NCI-H526 (cell line): ENCODE results near the gene TRIP12.
A peak's percentile ranks its signal among the peaks of the same experiment; 100 is the strongest.
"Not testable (repeated sequence)": the region's sequence is repeated elsewhere in the genome, so short reads cannot be mapped to it uniquely, and the experiment has no call there.

Source experiments
- DNase-seq, 2 experiments: peaks; one replicate each; lab custom pipeline; 2025; lab: John Stamatoyannopoulos, UW

TRIP12 gene

DNA sequence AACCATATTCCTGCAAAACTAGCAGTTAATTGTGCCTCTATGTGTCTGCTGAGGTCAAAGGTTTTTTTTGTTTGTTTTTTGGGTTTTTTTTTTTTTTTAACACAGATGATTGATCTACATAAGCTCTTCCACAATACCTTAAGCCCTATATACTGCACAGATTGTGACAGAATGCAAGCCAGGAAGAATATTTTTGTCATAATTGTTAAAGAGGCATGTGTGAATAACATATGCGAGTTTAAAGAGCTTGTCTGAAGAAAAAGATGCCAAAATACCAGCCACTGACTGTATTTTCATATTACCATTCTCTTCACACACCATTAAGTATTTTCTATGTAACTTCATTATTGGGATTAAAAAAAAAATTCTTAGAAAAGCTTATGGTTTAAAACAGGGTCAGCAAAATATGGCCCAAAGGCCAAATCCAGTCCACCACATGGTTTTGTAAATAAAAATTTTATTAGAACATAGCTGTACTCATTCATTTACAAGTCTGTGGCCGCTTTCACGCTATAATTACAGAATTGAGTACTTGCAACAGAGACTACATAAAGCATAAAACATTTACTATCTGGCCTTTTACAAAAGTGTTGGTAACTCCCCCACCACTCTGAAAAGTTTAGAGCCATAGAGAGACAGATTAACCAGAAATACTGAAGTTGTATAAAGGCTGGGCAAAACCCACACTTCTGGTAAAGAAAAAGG lies 89.9 kb downstream of the TRIP12 start:
- DNase-seq: no peak

DNA sequence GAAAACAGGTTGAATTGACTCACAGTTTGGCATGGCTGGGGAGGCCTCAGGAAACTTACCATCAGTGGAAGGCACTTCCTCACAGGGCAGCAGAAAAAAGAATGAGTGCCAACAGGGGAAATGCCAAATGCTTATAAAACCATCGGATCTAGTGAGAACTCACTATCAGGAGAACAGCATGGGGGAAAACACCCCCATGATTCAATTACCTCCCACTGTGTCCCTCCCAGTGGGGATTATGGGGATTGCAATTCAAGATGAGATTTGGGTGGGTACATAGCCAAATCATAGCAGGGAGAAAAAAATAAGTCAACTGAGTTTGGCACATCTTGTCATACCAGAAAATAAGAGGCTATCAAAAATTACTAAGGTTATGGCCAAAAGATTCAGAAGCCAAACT lies 96.3 kb downstream of the TRIP12 start:
- no peak for DNase-seq

DNA sequence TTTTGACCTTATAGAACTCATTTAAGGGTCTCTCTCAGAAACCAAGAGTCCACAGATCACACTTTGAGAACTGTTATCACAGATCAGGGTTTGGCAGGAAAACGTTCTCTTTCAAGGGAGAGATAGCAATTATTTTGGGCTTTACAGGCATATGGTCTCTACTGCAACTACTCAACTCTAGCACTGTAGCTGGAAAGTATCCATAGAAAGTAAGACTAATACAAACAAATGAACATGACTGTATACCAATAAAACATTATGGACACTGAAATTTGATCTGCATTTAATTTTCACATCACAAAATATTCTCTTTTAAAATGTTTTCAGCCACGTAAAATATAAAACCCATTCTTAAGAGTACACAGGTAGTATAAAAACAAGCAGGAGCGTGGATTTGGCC lies 100.5 kb downstream of the TRIP12 start:
- no peak for DNase-seq

DNA sequence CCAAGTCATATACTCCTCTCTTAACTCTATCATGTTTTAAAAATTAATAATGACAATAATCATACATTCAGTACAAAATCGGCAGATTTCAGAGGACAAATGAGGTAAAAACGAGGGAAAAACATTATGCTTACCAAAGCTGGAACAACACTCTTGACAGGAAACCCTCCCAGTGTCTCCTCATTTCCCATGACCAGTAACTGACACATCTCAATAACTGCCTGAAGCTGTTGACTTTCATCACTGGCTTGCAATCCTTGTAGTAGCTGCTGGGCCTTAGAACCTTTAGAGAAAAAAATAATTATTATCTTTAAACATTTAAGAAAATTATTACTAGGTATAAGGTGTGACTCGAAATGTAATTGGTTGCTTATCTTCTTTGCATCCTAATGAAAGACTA lies 103.6 kb downstream of the TRIP12 start:
- no peak for DNase-seq

DNA sequence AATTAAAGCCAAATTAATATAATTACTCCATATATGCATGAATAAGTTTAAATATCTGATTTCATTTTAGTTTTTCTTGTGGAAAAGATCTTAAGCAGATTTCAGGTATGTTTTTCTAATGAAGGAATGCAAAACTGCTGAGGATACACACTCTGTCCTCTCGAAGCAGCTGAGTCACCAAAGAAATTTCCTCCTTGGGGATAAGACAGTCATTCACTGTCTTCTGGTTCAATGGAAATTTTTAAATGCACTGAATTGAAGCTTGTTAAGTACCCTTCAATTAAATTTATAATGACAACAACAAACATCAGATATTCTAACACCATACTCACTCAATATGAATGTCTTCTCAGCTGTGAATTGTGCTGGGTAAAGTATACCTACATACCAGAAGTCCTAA lies 106.0 kb downstream of the TRIP12 start:
- no peak for DNase-seq

DNA sequence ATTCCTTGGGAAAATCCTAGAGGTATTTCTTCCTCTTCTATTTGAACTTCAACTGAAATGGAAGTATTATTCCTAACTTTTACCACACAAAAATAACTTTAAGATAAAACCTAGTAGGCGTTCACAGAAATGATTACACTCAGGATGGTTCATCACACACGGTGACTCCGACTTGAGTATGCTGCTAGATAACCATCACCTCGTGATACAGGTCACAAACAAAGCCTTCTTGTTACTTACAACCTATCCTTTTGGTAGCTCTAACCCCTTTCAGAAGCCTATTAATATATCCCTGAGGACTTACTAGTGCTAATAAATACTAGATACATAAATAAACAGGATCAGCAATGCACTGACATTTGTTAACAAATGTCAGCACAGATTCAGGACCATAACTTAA lies 106.5 kb downstream of the TRIP12 start:
- no peak for DNase-seq

DNA sequence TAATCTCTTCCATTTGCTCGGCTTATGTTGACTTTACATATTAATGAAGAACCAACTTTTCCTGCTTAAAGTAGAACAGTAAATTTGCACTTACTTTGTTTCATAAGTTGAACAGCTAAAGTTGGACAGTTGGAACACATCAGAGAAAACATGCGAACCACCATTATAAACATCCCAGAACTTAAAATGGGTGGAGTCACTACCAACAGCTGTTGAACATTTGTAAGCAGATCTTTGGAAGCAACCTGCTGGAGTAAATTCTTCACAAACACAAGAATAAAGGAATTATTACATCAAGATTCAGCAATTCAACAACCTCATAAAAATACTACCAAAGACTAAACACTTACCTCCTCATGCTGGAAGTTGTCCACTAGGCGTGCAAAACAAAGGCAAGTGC lies 111.0 kb downstream of the TRIP12 start:
- no peak for DNase-seq

DNA sequence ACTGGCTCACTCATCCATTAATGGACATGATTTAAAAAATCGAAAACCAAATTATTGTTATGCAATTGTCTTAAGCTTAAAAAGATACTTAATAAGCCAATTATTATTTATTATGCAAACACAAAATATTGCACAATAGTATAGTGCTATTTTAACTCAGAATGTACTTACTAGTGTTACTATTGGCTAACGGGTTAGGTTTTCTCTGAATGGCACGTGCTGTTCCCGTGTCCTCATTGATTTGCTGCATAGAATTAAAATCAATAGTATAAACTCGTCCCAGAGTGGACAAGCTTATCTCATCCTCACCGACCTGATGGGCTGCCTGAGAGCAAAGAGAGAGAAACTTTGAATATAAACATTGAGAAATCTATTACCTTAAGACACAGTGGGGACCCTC lies 116.2 kb downstream of the TRIP12 start:
- DNase-seq: no peak

DNA sequence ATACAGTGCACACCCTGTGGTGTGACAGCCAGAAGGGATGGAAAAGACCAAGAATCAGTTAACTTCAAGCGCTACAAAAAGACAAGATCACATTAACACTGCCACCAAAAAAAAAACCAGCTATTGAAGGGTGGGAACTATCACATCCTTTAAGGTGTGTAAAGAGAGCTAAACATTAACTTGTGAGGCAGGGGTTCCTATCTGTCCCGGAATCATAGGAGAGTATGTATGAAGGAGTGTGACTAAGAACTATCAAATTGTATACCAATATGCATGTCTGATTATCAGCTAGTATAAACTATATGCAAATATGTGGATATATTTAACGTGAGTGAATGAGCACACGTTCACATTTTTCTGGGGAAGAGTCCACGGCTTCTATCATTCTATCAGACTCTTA lies 119.0 kb downstream of the TRIP12 start:
- no peak for DNase-seq

DNA sequence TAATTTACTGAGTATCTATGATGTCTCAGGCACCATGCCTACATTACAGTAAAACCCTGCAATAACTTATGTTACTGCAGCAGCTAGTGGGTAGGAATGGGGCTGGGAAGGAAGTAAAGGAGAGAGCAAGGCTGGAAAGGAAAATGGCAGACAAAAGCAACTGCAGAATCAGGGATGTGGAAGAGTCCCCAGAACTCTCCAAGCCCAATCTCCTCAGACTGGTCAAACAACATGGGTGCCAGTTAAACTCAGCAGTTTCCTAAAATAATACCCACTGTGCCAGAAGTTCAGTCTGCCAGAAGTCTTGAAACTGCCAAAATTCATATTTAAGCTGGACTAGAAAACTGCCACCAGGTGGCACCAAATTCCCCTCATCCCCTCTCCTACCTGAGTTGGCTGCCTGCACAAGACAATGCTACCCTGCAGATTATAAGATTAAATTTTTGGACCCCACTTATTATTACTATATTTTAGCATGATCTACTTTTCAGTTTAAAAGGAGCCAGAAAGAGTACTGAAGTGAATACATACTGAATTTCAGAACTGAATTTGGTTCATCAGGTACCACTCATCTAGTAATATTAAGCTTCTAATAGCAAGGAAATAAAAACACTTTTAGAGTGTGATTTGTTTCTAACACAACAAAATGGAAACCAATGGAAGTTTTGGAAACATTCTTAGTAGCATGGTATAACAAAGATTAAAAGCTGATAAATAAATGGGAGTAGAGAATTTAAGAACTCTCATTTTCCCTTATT lies 120.6 kb downstream of the TRIP12 start:
- DNase-seq: peak in 1 of 2 experiments; percentile 66

DNA sequence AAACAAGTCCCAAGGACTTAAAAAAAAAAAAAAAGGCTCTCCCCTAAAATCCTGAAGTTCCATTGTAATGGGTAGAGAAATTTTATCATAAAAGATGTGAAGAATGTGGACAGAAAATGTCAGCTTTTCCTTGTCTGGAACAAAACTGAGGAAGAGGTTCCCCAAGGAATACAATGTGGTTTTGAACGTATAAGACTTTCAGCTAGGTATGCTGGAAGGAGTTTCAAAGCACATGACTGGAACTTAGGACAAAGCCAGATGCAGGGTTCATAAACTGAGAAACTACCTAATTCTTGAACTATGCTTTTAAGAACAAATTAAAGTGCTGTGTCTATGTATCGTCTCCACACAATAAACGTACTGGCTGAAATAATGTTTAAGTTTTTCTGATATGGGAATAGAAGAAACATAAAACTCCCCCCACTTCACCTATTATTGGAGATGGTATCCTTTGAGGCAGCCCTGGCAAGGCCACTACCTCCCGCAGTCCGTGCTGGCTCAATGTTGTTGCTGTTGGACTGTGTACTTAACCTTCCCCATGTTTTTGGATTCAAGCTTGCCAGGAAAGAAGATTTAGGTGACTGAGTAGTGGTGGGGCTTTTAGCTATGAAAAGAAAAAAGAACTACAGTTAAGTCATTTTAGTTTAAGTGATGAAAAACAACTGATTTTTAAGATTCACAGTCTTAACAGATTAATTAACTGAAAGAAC lies 123.2 kb downstream of the TRIP12 start:
- no peak for DNase-seq

DNA sequence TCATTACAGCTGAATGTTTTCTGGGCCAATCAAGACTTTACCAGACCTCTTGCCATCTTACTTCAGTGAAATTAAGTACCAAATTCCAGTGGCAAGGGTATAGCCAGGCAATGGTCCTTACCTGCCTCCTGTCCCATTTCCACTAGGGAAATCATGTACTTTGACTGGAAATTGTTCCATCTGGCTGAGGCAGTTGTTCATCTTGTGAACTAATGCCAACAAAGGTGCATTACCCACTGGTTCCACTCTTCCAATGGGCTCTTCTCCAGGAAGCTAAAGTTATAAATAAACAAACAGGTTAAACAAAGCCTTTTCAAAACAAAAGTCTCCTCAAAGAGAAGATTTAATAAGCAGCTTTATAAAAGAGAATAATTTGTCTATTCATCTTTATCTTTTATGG lies 126.8 kb downstream of the TRIP12 start:
- no peak for DNase-seq

DNA sequence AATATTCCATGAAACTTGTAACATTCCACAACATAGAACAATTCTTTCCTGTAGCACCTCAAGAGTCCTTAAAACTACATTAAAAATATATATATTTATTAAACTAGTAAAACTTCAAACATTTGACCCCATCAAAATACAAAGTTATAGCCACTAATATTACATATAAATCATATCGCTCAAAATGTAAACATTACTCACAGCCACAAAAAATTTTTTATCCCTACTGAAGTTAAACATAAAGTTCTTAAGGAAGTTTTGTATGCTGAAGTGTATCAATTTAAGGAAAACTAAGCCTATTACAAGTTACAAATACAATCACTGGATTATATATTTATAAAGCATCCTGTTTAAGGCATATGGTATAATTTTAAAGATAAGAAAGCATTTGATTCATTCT lies 127.2 kb downstream of the TRIP12 start:
- no peak for DNase-seq

DNA sequence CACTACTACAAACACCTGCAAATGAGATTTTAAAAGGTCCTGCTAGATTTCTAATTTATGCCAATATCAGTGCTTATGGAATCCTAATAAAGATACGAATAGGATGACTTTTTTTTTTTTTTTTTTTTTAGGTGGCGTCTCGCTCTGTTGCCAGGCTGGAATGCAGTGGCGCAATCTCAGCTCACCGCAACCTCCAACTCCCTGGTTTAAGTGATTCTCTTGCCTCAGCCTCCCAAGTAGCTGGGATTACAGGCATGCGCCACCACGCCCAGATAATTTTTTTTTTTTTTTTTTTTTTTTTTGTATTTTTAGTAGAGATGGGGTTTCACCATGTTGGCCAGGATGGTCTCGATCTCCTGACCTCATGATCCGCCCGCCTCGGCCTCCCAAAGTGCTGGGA lies 135.5 kb downstream of the TRIP12 start:
- not testable (repeated sequence) for DNase-seq

DNA sequence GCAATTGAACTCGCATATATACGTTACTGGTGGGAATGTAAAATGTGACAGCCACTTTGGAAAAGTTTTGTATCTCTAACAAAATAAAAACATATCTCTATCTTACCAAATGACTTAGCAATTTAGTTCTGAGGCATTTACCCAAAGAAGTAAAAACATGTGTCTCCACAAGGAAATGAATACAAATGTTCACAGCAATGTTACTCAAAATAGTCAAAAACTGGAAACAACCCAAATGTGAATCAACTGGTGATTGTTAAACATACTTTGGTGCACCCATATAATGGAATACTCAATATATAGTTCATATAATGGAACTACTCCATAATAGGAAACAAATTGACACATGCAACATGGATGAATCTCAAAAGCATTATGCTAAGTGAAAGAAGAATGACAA lies 137.0 kb downstream of the TRIP12 start:
- no peak for DNase-seq

DNA sequence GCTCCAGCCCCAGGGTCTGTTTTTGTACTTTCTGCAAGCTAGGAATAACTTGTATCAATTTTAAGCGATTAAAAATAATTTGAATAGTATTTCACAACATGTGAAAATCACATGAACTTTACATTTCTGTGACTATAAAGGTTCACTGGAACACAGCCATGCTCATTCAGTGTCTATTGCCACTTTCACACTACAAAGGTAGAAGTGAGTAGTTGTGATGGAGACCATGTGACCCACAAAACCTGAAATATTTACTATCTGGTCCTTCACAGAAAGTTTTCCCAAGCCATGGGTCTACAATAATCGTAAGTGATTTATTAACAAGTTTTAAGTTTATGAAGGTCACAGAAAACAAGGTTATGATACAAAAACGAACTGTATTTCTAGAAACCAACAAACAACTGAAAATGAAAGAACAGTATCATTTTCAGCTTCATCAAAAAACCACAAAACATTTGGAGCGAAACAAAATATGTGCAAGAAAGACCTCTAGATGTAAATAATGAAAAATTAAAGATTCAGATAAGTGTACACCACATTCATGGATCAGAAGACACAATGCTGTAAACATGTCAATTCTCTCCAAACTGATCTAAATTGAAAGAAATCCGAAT lies 138.6 kb downstream of the TRIP12 start:
- DNase-seq: no peak

DNA sequence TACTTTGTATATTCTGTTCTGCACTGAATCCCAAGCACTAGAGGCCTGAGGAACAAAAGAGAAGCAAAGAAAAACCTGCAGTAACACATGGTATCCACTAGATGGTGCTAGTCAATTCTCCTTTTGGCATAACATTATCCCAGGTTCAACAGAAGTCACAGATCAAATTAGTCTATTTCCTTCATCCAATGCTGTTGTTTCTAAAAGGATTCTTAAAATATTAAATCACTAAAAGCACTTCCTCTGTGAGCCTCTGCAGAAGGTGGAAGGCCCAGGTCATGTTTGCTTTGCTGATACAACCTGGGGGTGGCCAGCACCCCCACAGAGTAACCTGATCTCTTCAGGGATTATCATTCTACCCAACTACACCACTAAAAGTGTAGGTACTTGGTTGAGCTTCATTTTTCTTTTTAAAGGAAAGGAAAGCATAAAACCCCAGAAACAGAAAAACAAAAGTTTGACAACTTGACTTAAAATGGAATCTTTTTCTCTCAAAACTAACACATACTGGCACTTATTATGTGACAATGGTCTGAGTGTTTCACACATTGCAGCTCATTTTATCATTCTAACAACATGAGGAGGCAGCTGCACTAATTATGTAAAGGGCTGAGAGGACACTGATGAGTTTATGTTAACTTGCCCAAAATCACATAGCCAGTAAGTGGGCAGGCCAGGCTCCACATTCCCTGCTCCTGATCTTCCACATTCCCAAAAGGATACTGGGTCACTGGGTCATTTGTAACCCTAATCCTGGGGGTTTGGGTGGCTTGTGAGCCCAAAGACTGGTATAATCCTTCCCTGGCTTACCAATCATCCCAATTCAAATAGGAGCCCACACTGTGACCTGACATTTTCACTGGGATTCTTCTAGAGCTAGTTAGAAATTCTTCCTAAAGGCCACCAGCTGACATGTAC lies 140.7 kb downstream of the TRIP12 start:
- peak in 1 of 2 experiments; percentile 31 for DNase-seq

DNA sequence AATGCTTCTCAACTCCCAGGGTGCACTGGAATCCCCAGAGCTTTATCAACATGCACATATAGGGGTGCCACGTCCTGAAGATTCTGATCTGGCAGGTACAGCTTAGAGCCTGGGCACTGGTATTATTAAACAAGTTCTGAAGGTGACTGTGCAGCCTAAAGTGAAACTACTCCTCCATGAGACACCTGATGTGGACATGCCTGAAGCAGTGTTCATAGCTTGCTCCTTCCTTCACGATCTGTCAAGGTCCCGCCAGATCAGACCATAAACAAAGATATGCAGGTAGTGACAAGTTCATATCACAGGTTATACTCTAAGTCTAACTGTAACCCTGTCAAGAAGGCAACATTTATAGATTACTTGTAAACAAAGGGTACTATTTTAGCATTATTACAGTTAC lies 142.2 kb downstream of the TRIP12 start:
- DNase-seq: no peak

DNA sequence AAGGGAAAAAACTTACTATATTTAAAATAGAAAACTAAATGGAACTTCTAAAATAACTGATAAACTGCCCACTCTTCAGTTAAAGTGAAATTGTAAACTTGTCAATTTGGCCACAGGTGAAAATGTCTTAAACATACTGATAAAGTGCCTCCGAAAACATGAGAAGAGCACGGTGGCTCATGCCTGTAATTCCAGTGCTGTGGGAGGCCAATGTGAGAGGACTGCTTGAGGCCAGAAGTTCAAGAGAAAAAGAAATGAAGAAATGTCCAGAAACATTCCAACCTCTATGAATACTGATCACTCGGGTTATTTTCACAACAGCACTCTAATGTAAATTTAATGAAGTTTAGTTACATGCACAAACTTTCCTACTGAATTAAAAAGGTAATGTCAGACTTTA lies 144.1 kb downstream of the TRIP12 start:
- no peak for DNase-seq

DNA sequence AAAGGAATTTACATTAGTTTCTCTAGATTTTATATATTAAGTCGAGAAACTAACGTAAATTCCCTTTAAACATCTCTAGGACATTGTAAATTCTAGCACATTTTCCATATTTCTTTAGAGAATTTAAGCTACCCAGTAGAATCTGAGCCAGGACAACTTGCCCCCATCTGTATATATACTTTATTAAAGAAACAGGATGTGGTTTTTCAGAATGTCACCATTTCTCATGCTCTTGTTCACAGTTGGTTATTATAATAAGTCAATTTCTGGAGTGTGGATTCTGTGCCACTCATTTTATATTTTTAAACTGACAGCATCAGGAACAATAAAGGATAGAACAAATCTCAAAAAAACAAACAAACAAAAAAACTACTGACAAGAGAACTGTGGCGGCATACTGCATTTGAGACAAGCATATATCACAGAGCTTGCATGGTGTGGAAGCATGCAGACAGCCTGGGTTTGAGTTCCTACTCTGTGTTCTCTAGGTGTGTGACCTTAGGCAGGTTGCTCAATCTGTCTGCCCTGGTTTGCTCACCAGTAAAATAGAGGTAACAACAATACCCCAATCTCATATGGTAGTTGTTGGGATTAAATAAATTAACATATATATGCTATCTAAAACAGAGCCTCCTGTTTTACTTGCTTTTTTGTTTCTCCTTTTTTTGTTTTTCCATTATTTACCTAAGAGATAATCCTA lies 146.0 kb downstream of the TRIP12 start:
- no peak for DNase-seq

DNA sequence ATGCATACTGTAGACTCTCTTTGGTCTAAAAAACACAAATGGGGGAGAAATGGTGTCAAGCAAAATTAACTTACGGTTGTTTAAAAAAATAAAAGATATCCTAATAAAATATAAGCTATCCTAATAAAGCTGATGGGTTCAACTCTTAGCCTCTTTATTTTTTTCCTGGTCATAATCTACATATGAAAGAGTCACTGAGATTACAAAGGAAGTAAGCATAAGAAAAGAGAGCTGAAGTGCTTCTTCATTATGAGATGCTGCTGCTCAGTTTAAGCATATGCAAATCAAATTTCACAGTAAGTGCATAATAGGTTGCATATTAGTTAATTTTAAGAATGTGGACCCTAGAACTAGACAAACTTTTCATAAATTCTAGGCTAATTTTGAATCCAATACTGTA lies 147.6 kb downstream of the TRIP12 start:
- DNase-seq: no peak
